Omental fat pad (tissue), 4 donors: ENCODE measurements around the gene LCOR. TPM values are rescaled to one million over a fixed set of nuclear protein-coding genes. Genes with fewer than 3 reads are reported as not detected.

ENCODE experiments used
- ATAC-seq: fragments of 150-250 bp; one replicate; pipeline ENCODE4 v1.9.1; 2016; ENCODE audit warnings: mild to moderate bottlenecking, moderate library complexity; ENCODE audit not compliant: low FRiP score
- DNase-seq: peaks from one replicate; pipeline ENCODE4 v3.0.0-alpha.2; 2019; ENCODE audit warnings: low spot score
- total RNA-seq, 4 donors: library from RNA; depleted of rRNA; stranded (reverse); fragments of >200 nt; gene quantifications; one replicate each; pipeline ENCODE4 v1.1.0, GENCODE V29; 2016
- TF ChIP-seq, protein P1 (sequence below), 3 donors: fragments of 450-650 bp; IDR thresholded peaks; one replicate each; pipeline ENCODE4 v1.5.1; 2016 to 2017; ENCODE audit warnings: antibody characterized with exemption in 3 of 3, mild to moderate bottlenecking in 3 of 3, moderate library complexity in 2 of 3

Gene LCOR
- total RNA-seq, 4 donors from 2014 or later, result 19.1 to 82.0 (median 24.7) TPM

DNA sequence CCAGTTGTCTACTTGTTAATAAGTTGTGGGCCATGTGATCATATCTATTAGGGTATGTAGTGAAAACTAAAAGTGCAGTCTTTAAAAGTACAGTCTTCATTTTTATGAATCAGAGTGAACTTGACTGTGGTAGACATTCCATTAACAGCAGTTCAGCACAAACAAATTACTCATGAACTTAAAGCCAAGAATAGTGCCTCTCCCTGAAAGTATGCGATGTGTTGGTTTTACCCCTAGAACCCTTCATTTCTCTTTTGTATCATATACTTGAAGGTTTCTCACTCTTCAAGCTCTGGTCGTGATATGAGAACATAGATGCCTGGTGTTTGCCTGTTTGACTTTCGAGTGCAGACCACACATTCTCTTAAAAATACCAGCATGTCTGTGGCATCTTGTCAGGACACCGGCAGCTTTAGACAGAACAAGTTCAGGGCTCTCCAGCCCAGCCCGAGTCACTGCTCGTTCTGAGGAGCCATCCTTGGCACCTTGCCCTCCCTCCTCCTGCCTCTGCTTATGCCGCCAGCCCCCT lies 159.3 kb downstream of the LCOR start:
- no peak for DNase-seq
- ATAC-seq, result peak; percentile 59

DNA sequence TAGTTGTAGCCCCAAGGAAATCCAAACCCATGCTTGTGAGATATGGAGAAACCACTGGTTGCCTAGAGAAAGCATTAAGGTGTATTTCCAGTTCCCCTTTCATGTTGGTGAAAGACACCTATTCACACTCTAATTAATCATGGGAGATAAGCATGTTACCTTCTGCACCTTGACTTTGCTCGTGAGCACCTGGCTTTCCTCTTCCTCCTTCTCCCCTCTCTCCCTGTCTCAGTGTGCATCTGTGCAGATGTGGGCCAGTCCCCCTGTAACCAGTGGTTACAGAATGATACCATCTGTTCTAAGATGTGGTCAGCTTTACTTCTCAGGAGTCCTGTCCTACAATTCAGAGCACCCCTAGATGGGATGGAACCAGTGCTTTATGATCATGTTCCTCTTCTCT lies 160.6 kb downstream of the LCOR start:
- ATAC-seq (no peak), DNase-seq (no peak)
- TF ChIP-seq, protein P1, sequence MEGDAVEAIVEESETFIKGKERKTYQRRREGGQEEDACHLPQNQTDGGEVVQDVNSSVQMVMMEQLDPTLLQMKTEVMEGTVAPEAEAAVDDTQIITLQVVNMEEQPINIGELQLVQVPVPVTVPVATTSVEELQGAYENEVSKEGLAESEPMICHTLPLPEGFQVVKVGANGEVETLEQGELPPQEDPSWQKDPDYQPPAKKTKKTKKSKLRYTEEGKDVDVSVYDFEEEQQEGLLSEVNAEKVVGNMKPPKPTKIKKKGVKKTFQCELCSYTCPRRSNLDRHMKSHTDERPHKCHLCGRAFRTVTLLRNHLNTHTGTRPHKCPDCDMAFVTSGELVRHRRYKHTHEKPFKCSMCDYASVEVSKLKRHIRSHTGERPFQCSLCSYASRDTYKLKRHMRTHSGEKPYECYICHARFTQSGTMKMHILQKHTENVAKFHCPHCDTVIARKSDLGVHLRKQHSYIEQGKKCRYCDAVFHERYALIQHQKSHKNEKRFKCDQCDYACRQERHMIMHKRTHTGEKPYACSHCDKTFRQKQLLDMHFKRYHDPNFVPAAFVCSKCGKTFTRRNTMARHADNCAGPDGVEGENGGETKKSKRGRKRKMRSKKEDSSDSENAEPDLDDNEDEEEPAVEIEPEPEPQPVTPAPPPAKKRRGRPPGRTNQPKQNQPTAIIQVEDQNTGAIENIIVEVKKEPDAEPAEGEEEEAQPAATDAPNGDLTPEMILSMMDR (IDR thresholded peaks at IDR 0.05), result no peak

More for the DNA sequence above, 159.3 kb downstream of the LCOR start:
- TF ChIP-seq, protein P1 (IDR thresholded peaks at IDR 0.05), result no peak

DNA sequence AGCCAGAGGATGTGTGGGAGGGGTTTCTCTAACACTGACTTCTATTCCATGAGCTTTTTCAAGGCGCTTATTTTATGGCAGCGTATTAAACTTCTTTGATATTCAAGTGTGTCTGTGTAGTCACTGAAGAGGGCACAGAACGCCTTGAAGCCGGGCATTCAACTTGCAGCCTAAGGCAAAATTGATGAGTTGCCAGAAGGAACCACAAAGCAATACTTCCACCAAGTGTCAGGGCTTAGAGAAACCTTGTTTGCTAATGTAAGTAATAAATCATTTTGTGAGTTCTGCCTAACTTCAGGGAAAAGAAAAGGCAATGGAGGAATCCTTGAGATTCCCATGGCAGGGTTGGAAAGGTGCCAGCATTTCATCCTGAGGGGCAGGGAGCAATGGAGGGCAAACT lies 163.8 kb downstream of the LCOR start:
- ATAC-seq, result no peak
- TF ChIP-seq, protein P1 (IDR thresholded peaks at IDR 0.05), result no peak

DNA sequence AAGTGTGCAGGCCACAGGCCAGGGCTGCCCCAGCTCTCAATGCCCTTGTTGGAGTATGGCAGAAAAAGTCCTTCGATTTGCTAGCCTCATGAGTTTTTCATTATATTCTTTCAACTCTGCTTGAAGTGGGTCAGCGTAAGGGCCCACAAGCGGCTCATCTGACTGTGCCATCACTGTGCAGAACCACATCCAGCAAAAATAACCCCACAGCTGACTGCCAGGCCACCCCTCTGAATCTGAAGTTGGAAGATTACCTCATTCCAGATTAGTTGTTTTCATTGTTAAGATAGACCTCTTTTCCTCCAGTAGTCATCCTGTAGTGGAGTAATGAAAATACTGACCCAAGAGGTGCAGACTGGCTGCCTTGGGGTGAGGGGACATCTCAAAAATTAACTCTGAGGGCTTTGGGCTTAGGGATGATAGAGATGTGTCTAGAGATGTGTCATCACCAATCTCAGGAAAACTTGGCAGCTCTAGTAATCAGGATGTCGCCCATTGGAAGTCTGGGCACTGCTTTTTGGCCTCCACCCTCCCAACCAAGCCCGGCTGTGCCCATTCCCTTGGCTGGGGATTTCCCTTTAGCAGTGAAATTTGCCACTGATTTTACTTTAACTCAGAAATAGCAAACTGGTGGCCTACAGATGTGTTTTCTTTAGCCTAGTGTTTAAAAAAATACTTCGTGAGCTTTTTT lies 164.3 kb downstream of the LCOR start:
- no peak for ATAC-seq
- no peak for DNase-seq
- TF ChIP-seq, protein P1 (IDR thresholded peaks at IDR 0.05), result no peak

More for the DNA sequence above, 163.8 kb downstream of the LCOR start:
- no peak for DNase-seq

DNA sequence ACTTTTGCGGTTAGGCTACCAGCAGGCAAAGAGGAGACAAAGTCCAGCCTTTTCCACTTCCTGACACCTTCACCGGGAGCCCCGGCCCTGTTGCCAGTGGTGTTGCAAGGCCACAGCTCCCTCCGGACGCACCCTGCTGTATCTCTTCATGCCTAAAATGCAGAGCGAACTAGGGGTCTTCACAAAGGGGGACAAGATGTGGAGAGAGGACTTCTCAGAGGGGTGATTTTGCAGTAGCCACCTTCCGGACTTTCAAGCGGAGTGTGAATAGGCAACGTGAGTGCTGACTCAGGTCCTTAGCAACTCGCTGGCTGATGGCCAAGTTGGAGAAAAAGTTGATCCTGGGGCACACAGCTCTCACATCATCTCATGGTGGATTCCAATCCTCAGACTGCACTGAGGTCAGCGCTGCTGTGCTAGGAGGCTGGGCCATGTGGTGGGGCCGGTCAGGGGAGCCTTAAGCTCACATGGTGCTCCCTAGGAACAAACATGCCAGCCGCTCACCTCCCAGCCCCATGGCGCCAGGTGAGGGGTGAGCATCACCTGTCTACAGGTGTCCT lies 166.3 kb downstream of the LCOR start:
- no peak for DNase-seq
- TF ChIP-seq, protein P1 (IDR thresholded peaks at IDR 0.05), result no peak
- ATAC-seq, result no peak

DNA sequence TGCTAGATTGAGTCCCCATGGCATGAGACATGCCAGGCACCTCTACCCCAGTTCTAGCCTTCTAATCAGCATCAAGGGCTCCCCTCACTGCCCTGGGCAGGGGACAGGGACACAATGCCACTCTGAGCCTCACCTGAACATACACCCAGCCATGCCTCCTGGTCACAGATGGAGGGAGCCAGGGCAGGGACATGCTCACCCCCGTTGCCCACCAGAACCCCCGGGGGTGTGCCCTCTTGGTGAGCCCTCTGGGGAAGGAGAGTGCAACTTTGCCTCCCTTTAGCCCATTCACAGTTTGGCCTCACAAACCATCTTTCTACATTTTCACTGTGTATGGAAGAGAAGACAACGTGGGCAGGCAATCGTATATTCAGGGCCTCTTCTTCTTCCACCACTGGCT lies 167.2 kb downstream of the LCOR start:
- TF ChIP-seq, protein P1 (IDR thresholded peaks at IDR 0.05), result no peak
- DNase-seq, result no peak
- ATAC-seq, result peak; percentile 16

DNA sequence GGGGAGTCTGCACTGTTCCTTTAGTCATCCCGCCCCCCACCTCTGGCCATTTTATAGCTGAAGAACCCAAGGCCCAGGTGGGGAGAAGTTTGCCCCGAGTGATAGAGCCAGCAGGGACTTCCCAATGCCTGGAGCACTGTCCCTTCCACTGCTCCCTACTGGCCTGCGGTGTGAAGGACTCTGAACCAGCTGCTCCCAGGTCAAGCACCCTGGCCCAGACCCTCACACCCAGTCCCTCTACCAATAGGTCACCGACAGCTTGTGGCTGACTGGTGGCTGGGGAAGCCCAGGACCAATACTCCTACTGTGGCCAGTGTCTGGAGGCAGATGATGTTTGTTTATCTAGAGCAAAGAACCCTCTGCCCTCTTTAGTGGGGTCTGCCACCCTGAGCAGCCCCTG lies 167.9 kb downstream of the LCOR start:
- TF ChIP-seq, protein P1 (IDR thresholded peaks at IDR 0.05), result no peak
- no peak for DNase-seq
- no peak for ATAC-seq
